Nephron (organoid): ENCODE results near the gene KCNG2.
A peak's percentile ranks its signal among the peaks of the same experiment; 100 is the strongest.

Experiments
- H3K27ac Mint-ChIP-seq, 3 experiments: 2 replicates each; pipeline ENCODE4 v1.8.0; 2020; ENCODE audit warnings: mixed read lengths in 3 of 3, mild to moderate bottlenecking in 2 of 3, moderate library complexity in 1 of 3
- H3K27me3 Mint-ChIP-seq: 2 replicates; pipeline ENCODE4 v1.8.0; 2021; ENCODE audit warnings: low read depth, mild to moderate bottlenecking, moderate library complexity, mixed read lengths
- H3K36me3 Mint-ChIP-seq: 2 replicates; pipeline ENCODE4 v1.8.0; 2020; ENCODE audit warnings: low read depth, mixed read lengths
- H3K4me1 Mint-ChIP-seq: 2 replicates; pipeline ENCODE4 v1.8.0; 2020; ENCODE audit warnings: mixed read lengths
- H3K4me3 Mint-ChIP-seq, 3 experiments: 2 replicates each; pipeline ENCODE4 v1.8.0; 2020; ENCODE audit warnings: mild to moderate bottlenecking in 3 of 3, mixed read lengths in 3 of 3, moderate library complexity in 2 of 3
- H3K9me3 Mint-ChIP-seq: 2 replicates; pipeline ENCODE4 v1.8.0; 2020; ENCODE audit warnings: mixed read lengths
- CTCF ChIP-seq, 3 experiments: fragments of 200-600 bp; sonication (generic); IDR thresholded peaks; one replicate each; pipeline ENCODE4 v1.5.0; 2021; ENCODE audit warnings: antibody characterized with exemption in 3 of 3; ENCODE audit not compliant: unreplicated experiment in 3 of 3

KCNG2 gene

DNA sequence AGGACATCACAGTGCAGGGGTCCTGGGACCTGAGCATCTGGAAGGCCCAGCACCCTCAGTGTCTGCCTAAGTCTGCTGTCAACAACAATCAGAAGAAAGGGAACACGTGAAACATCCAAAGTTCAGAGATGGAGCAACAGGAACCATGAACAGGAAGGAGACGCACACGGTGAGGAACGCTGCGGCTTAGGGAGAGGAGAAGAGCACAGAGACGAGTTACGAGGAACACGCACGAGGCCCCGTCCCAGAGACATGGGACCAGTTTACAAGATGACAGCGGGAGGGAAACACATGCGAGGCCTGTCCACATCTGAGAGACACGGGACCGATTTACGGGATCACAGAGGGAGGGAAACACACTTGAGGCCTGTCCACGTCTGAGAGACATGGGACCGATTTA, 2.9 kb upstream of the KCNG2 start:
- Mint-ChIP-seq H3K27me3 (peaks cover 81% of the 10 kb centered on the region), H3K4me3 (peak overlapping the region in 2 of 3 experiments; percentile 41 to 53), H3K36me3 (no peaks in the 10 kb centered on the region), H3K4me1 (peaks cover 37% of the 10 kb centered on the region), H3K9me3 (no peaks in the 10 kb centered on the region), H3K27ac (no peak overlapping the region)
- TF ChIP-seq CTCF (IDR thresholded peaks at IDR 0.05; ENCODE audit: unreplicated experiment in 3 of 3), result no peak

DNA sequence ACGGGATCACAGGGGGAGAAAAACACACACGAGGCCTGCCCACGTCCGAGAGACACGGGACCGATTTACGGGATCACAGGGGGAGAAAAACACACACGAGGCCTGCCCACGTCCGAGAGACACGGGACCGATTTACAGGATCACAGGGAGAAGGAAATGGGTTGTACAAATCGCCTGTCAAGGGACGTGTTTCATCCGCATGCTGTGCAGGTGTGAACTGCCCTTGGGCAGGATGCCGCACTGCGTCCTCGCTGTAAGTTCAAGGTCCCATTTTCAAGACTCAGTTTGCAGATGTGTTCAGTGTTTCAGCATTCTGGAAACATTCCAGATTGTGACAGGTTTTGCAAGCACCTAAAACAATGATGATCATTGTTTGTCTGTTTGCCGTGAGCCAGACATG, 2.3 kb upstream of the KCNG2 start:
- peak overlapping the region in 1 of 3 experiments; percentile 53 for H3K4me3 Mint-ChIP-seq
- H3K36me3 Mint-ChIP-seq, result no peaks in the 10 kb centered on the region
- H3K27ac Mint-ChIP-seq, result no peak overlapping the region
- H3K27me3 Mint-ChIP-seq, result peaks cover 81% of the 10 kb centered on the region
- H3K9me3 Mint-ChIP-seq, result no peaks in the 10 kb centered on the region
- peaks cover 42% of the 10 kb centered on the region for H3K4me1 Mint-ChIP-seq
- no peak for TF ChIP-seq CTCF (IDR thresholded peaks at IDR 0.05; ENCODE audit: unreplicated experiment in 3 of 3)

GRCh38 chr18:79796016-79796415, 1.7 kb upstream of the KCNG2 start:
- Mint-ChIP-seq H3K4me3 (peak overlapping the region; percentile 78 to 90 (median 82)), H3K27me3 (peaks cover 80% of the 10 kb centered on the region), H3K4me1 (peaks cover 42% of the 10 kb centered on the region), H3K27ac (no peak overlapping the region), H3K9me3 (no peaks in the 10 kb centered on the region), H3K36me3 (no peaks in the 10 kb centered on the region)
- no peak for TF ChIP-seq CTCF (IDR thresholded peaks at IDR 0.05; ENCODE audit: unreplicated experiment in 3 of 3)

- Mint-ChIP-seq H3K36me3 (no peaks in the 10 kb centered on the region), H3K27me3 (peaks cover 80% of the 10 kb centered on the region), H3K27ac (no peak overlapping the region), H3K4me3 (peak overlapping the region; percentile 78 to 90 (median 90)), H3K4me1 (peaks cover 38% of the 10 kb centered on the region), H3K9me3 (no peaks in the 10 kb centered on the region)
- TF ChIP-seq CTCF (IDR thresholded peaks at IDR 0.05; ENCODE audit: unreplicated experiment in 3 of 3), result no peak
These were observed 970 bp upstream of the KCNG2 start for GRCh38 chr18:79796531-79797405.

DNA sequence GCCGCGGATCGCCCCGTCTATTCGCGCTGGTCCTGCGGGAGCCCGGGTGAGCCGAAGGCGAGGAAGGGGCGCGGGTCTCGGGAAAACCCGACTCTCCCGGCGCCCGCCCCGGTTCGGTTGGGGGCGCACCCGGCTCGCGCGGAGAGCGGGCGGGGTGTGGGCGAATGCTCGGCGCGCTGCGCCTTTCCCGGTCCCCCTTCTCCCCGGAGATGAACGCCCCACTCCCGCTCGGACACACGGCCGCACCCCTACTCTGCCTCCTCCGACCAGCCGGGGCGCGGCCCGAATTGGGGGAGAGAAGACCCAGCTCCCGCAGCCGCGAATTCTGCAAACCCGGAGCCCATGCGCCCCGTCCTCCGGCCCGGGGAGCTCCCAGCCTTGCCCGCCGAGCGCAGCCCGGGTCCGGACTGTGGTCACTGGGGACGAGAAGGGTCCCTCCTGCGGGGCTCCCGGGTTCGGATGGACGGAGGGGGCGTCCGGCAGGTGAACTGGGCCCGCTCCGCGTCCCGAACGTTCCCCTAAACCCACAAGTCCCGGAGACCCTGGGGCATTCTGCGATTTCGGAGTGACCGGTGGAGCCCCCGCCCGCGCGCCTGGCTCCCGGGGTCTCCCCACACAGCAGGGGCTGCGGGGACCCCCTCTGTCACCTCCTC, 734 bp downstream of the KCNG2 start:
- Mint-ChIP-seq H3K9me3 (no peaks in the 10 kb centered on the region), H3K27me3 (peaks cover 79% of the 10 kb centered on the region), H3K4me1 (peaks cover 38% of the 10 kb centered on the region), H3K36me3 (no peaks in the 10 kb centered on the region), H3K27ac (no peak overlapping the region), H3K4me3 (peak overlapping the region; percentile 79 to 86 (median 85))
- TF ChIP-seq CTCF (IDR thresholded peaks at IDR 0.05; ENCODE audit: unreplicated experiment in 3 of 3), result no peak
